OCI-LY7 (cell line): Measurements from ENCODE around the gene AOPEP. TPM values are rescaled to one million over a fixed set of nuclear protein-coding genes. Genes with fewer than 3 reads are reported as not detected.
"Not testable (repeated sequence)": the region's sequence is repeated elsewhere in the genome, so short reads cannot be mapped to it uniquely, and the experiment has no call there.

Source experiments
- BruUV-seq: library from RNA; stranded (reverse); fragments of 400-500 nt; replicated peaks from 2 replicates; lab custom pipeline; 2021; lab: Mats Ljungman, UMichigan
- CTCF ChIA-PET: fragments of 300-600 bp; sonication (Branson Sonifier 250); formaldehyde crosslinking; loops from one replicate; lab custom pipeline; 2022; ENCODE audit warnings: antibody characterized with exemption; ENCODE audit not compliant: unreplicated experiment; lab: Charles Lee
- POLR2A ChIA-PET: fragments of 300-600 bp; sonication (Branson Sonifier 250); formaldehyde crosslinking; loops from one replicate; lab custom pipeline; 2022; ENCODE audit warnings: antibody characterized with exemption; lab: Charles Lee
- DNase-seq: peaks from one replicate; pipeline ENCODE4 v3.0.0-alpha.2; 2015; ENCODE audit warnings: low spot score
- H2AFZ ChIP-seq: fragments of 200-600 bp; sonication (generic), shearing (Covaris generic); 2 replicates; pipeline ENCODE4 v1.6.1; 2014; ENCODE audit warnings: mild to moderate bottlenecking, antibody characterized with exemption, low read length, moderate library complexity
- H3K27ac ChIP-seq: fragments of 200-600 bp; sonication (generic); 2 replicates; pipeline ENCODE4 v1.5.1; 2014; ENCODE audit warnings: mixed run types, low read depth, mild to moderate bottlenecking, moderate library complexity, low read length, inconsistent platforms; ENCODE audit not compliant: poor library complexity, severe bottlenecking
- H3K36me3 ChIP-seq: fragments of 200-600 bp; sonication (generic); 2 replicates; pipeline ENCODE4 v1.6.1; 2014; ENCODE audit warnings: mild to moderate bottlenecking, antibody characterized with exemption, low read length, moderate library complexity, mixed read lengths; ENCODE audit not compliant: insufficient read depth
- H3K4me1 ChIP-seq: fragments of 200-600 bp; sonication (generic); 2 replicates; pipeline ENCODE4 v1.5.1; 2014; ENCODE audit warnings: mild to moderate bottlenecking, low read length; ENCODE audit not compliant: insufficient read depth, poor library complexity, severe bottlenecking
- H3K4me2 ChIP-seq: fragments of 200-600 bp; sonication (generic); 2 replicates; pipeline ENCODE4 v1.6.1; 2014; ENCODE audit warnings: mild to moderate bottlenecking, low read length
- H3K4me3 ChIP-seq: fragments of 200-600 bp; sonication (generic); 2 replicates; pipeline ENCODE4 v1.5.1; 2014; ENCODE audit warnings: mild to moderate bottlenecking, low read depth, low read length; ENCODE audit not compliant: poor library complexity, severe bottlenecking
- H3K79me2 ChIP-seq: fragments of 200-600 bp; sonication (generic); 2 replicates; pipeline ENCODE4 v1.6.1; 2016; ENCODE audit warnings: low read depth, mild to moderate bottlenecking, low read length, moderate library complexity, mixed read lengths; ENCODE audit not compliant: insufficient read depth
- H3K9me2 ChIP-seq: fragments of 200-600 bp; sonication (generic); 2 replicates; pipeline ENCODE4 v1.6.1; 2016; ENCODE audit warnings: mild to moderate bottlenecking, low read length, mixed read lengths; ENCODE audit not compliant: insufficient read depth
- H3K9me3 ChIP-seq: fragments of 200-600 bp; sonication (generic); 2 replicates; pipeline ENCODE4 v1.6.1; 2014; ENCODE audit warnings: mild to moderate bottlenecking, mixed run types, low read length, mixed read lengths
- H4K20me1 ChIP-seq: fragments of 200-600 bp; sonication (generic); 2 replicates; pipeline ENCODE4 v1.6.1; 2014; ENCODE audit warnings: mild to moderate bottlenecking, antibody characterized with exemption, low read length, moderate library complexity, mixed read lengths; ENCODE audit not compliant: insufficient read depth
- CTCF ChIP-seq: fragments of 200-600 bp; sonication (generic); conservative IDR thresholded peaks from 2 replicates; pipeline ENCODE4 v1.5.1; 2014; ENCODE audit warnings: mild to moderate bottlenecking, antibody characterized with exemption, low read length, moderate library complexity, mixed read lengths
- EZH2phosphoT487 ChIP-seq: fragments of 200-600 bp; sonication (generic); IDR thresholded peaks from 2 replicates; pipeline ENCODE4 v1.6.1; 2018; ENCODE audit warnings: low read depth, borderline replicate concordance, mild to moderate bottlenecking, mixed run types, antibody characterized with exemption, low read length, moderate library complexity, mixed read lengths
- intact Hi-C: fragments of 100-400 bp; cut with micrococcal nuclease; formaldehyde crosslinking; loops from one replicate; pipeline ENCODE4 v1.10.0; 2022; ENCODE audit not compliant: unreplicated experiment
- total RNA-seq, 2 experiments: library from RNA; depleted of rRNA in 1 of 2; stranded (reverse); fragments of >200 nt in 1 of 2; shearing (Covaris generic) in 1 of 2; gene quantifications; 2 replicates each; pipeline ENCODE4 v1.2.3, GENCODE V29; 2014 to 2022

AOPEP gene
- total RNA-seq, 2 experiments from 2014 or later = 17.3 to 24.3 TPM

DNA sequence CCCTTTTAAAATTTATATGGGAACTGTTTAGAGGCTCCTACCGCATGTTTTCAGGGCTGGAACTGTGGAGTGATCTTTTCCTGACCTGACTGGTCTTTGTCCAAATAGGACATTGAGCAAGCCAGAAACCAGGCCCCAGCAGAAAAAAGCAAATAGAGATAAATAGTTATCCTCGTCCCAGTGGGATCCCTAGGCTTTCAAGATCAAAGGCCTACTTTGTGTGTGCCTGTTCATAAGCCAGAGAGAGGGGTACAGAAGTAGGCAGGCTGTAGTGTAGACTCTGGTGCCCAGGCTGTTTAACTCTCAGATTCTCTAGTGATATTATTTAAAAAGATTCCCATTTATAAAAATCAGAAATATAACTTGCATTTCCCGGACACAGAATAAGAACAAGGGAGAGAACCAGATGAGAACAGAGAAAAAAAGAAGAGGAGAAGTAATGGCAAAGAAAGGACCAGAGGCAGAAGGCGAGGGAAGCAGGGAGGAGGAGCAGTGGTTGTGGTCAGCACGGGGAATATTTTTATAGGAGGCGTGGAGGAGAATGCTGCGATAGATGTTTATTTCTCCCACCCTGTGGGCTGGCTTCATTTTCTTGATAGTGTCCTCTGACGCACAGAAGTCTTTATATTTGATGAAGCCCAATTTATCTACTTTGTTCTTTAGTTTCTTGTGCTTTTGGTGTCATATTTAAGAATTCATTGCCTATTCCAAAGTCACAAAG, 101.2 kb downstream of the AOPEP start:
- Histone ChIP-seq H3K27ac (no peak overlapping the region), H3K4me1 (no peaks in the 10 kb centered on the region), H3K4me2 (no peak overlapping the region), H3K9me3 (no peaks in the 10 kb centered on the region), H3K4me3 (no peak overlapping the region), H4K20me1 (no peaks in the 10 kb centered on the region), H3K36me3 (no peaks in the 10 kb centered on the region), H3K9me2 (no peaks in the 10 kb centered on the region), H2AFZ (no peak overlapping the region), H3K79me2 (no peaks in the 10 kb centered on the region)
- no TSS peak for BruUV-seq
- TF ChIP-seq CTCF (no peak), EZH2phosphoT487 (no peak)
- ChIA-PET CTCF (no interaction called here), POLR2A (interaction anchor here (0.6 kb wide), 1 partner anchor 30 kb away, joined by 3 read pairs; no protein-coding TSS in a partner anchor)
- no peak for DNase-seq
- intact Hi-C loops = no loop called here

- intact Hi-C loops = no loop called here
- Histone ChIP-seq H3K36me3 (no peaks in the 10 kb centered on the region), H3K9me3 (no peaks in the 10 kb centered on the region), H2AFZ (no peak overlapping the region), H4K20me1 (no peaks in the 10 kb centered on the region), H3K4me2 (no peak overlapping the region), H3K4me1 (no peaks in the 10 kb centered on the region), H3K27ac (no peak overlapping the region), H3K79me2 (no peaks in the 10 kb centered on the region), H3K4me3 (no peak overlapping the region), H3K9me2 (no peaks in the 10 kb centered on the region)
- no peak for TF ChIP-seq CTCF
- no peak for TF ChIP-seq EZH2phosphoT487
- ChIA-PET POLR2A (interaction anchor here (0.5 to 1.1 kb wide), 3 partner anchors 18 to 113 kb away, joined by 3 to 5 read pairs (median 4); no protein-coding TSS in a partner anchor), CTCF (no interaction called here)
- no peak for DNase-seq
- no TSS peak for BruUV-seq
Observed at GRCh38 chr9:94829380-94830070, 103.0 kb downstream of the AOPEP start.

DNA sequence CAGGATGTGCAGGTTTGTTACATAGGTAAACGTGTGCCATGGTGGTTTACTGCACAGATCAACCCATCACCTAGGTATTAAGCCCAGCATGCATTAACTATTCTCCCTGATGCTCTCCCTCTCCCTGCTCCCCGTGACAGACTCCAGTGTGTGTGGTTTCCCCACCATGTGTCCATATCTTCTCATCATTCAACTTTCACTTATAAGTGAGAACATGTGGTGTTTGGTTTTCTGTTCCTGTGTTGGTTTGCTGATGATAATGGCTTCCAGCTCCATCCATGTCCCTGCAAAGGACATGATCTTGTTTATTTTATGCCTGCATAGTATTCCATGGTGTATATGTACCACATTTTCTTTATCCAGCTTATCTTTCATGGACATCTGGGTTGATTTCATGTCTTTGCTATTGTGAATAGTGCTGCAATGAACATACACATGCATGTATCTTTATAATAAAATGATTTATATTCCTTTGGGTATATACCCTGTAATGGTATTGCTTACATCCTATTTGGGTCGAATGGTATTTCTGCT, 103.6 kb downstream of the AOPEP start:
- H2AFZ ChIP-seq, H3K27ac ChIP-seq, H3K36me3 ChIP-seq, H3K9me3 ChIP-seq, H3K9me2 ChIP-seq, BruUV-seq, intact Hi-C loops, H3K4me3 ChIP-seq, H4K20me1 ChIP-seq, H3K4me2 ChIP-seq, DNase-seq, CTCF ChIA-PET, H3K79me2 ChIP-seq, H3K4me1 ChIP-seq: not testable (repeated sequence)
- POLR2A ChIA-PET = interaction anchor here (0.6 kb wide), 1 partner anchor 112 kb away, joined by 5 read pairs; no protein-coding TSS in a partner anchor
